NT2/D1 (cell line): ENCODE measurements around the gene LAMTOR2.
"Not testable (repeated sequence)": the region's sequence is repeated elsewhere in the genome, so short reads cannot be mapped to it uniquely, and the experiment has no call there.

ENCODE experiments used
- DNase-seq: peaks from one replicate; pipeline ENCODE4 v3.0.0-alpha.2; 2011; ENCODE audit warnings: low read depth, low spot score
- H3K27me3 ChIP-seq: 2 replicates; pipeline ENCODE4 v1.6.0; 2011; ENCODE audit warnings: mild to moderate bottlenecking; ENCODE audit not compliant: insufficient read length, insufficient read depth
- H3K36me3 ChIP-seq: 2 replicates; pipeline ENCODE4 v1.6.1; 2011; ENCODE audit warnings: mild to moderate bottlenecking, low read length, mixed read lengths; ENCODE audit not compliant: insufficient read depth, insufficient read length
- H3K4me1 ChIP-seq: 2 replicates; pipeline ENCODE4 v1.5.1; 2011; ENCODE audit not compliant: insufficient read depth, insufficient read length
- H3K4me3 ChIP-seq: 2 replicates; pipeline ENCODE4 v1.5.1; 2011; ENCODE audit warnings: low read depth; ENCODE audit not compliant: insufficient read length
- H3K9ac ChIP-seq: 2 replicates; pipeline ENCODE4 v1.6.0; 2011; ENCODE audit warnings: low read depth; ENCODE audit not compliant: insufficient read length
- H3K9me3 ChIP-seq: 2 replicates; pipeline ENCODE4 v1.5.1; 2011; ENCODE audit warnings: mild to moderate bottlenecking, low read length; ENCODE audit not compliant: insufficient read depth
- SUZ12 ChIP-seq: IDR thresholded peaks from 2 replicates; pipeline ENCODE4 v1.6.1; 2011; ENCODE audit not compliant: insufficient read length, insufficient read depth; ENCODE audit errors: extremely low read depth
- YY1 ChIP-seq: IDR thresholded peaks from 2 replicates; pipeline ENCODE4 v1.6.1; 2011; ENCODE audit not compliant: insufficient read length, insufficient read depth
- ZNF274 ChIP-seq: IDR thresholded peaks from 2 replicates; pipeline ENCODE4 v1.6.1; 2011; ENCODE audit warnings: mild to moderate bottlenecking, low read depth, low read length

Gene LAMTOR2

DNA sequence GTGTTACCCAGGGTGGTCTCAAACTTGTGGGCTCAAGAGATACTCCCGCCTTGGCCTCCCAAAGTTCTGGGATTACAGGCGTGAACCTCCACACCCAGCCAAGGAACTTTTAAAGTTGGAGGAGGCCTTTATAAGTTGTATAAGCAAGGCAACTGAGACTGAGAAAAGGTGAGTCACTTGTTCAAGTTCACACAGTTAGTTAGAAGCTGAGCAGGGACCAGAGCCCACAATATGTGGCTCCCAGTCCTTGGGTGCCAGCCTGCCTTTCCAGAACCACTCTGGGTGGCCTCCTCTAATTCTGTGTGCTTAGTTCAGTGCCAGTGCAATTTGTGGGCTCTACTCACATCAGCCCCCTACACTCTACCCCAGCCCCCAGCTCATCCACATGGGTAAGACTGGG lies 10.0 kb downstream of the LAMTOR2 start:
- H3K4me3 ChIP-seq = no peak overlapping the region
- no peaks in the 10 kb centered on the region for H3K9me3 ChIP-seq
- no peak overlapping the region for H3K9ac ChIP-seq

DNA sequence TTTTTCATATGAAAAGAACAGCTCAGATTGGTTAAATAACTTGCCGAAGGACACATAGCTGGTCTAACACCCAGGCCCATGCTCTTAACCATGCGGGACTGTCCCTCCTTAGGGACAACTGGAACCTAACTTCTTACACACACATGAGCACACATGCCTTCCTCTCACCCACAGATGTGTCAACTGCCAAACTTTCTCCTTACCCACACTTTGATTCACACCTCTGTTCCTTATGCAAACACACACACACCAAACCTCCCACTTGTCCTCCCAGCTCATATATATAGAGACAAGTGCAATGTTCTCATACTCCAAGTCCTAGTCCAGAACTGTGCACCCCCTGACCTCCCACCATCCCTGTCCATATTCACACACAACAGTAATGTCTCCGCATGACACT lies 10.6 kb downstream of the LAMTOR2 start:
- no peak for DNase-seq
- no peaks in the 10 kb centered on the region for H3K36me3 ChIP-seq
- no peak for TF ChIP-seq SUZ12
- TF ChIP-seq YY1 = no peak
- TF ChIP-seq ZNF274 = no peak
- no peaks in the 10 kb centered on the region for H3K27me3 ChIP-seq
- peaks cover 31% of the 10 kb centered on the region for H3K4me1 ChIP-seq
- no peaks in the 10 kb centered on the region for H3K9me3 ChIP-seq
- no peak overlapping the region for H3K4me3 ChIP-seq
- H3K9ac ChIP-seq = no peak overlapping the region

More for the DNA sequence above, 10.0 kb downstream of the LAMTOR2 start:
- Histone ChIP-seq H3K36me3 (no peaks in the 10 kb centered on the region), H3K4me1 (peaks cover 25% of the 10 kb centered on the region), H3K27me3 (no peaks in the 10 kb centered on the region)
- no peak for DNase-seq
- TF ChIP-seq ZNF274 = no peak

- no peaks in the 10 kb centered on the region for H3K27me3 ChIP-seq
- peaks cover 34% of the 10 kb centered on the region for H3K4me1 ChIP-seq
- no peak overlapping the region for H3K9ac ChIP-seq
- no peaks in the 10 kb centered on the region for H3K36me3 ChIP-seq
- TF ChIP-seq YY1 = no peak
- TF ChIP-seq SUZ12 = no peak
- no peak for TF ChIP-seq ZNF274
- no peaks in the 10 kb centered on the region for H3K9me3 ChIP-seq
- DNase-seq = no peak
- no peak overlapping the region for H3K4me3 ChIP-seq
Observed at GRCh38 chr1:156065871-156066270, 11.3 kb downstream of the LAMTOR2 start.

GRCh38 chr1:156067262-156067661 lies 12.7 kb downstream of the LAMTOR2 start:
- no peak for DNase-seq
- H3K27me3 ChIP-seq = no peaks in the 10 kb centered on the region
- no peaks in the 10 kb centered on the region for H3K9me3 ChIP-seq
- H3K9ac ChIP-seq = no peak overlapping the region
- no peaks in the 10 kb centered on the region for H3K36me3 ChIP-seq
- peaks cover 28% of the 10 kb centered on the region for H3K4me1 ChIP-seq
- H3K4me3 ChIP-seq = no peak overlapping the region
- TF ChIP-seq SUZ12 (no peak), ZNF274 (no peak), YY1 (no peak)

GRCh38 chr1:156069490-156070455 lies 15.2 kb downstream of the LAMTOR2 start:
- H3K27me3 ChIP-seq = no peaks in the 10 kb centered on the region
- no peak overlapping the region for H3K4me3 ChIP-seq
- H3K9me3 ChIP-seq = no peaks in the 10 kb centered on the region
- H3K4me1 ChIP-seq = peaks cover 35% of the 10 kb centered on the region
- TF ChIP-seq YY1 (no peak), SUZ12 (no peak), ZNF274 (no peak)
- H3K36me3 ChIP-seq = peaks cover 13% of the 10 kb centered on the region
- DNase-seq = no peak
- H3K9ac ChIP-seq = peak overlapping the region; percentile 1

DNA sequence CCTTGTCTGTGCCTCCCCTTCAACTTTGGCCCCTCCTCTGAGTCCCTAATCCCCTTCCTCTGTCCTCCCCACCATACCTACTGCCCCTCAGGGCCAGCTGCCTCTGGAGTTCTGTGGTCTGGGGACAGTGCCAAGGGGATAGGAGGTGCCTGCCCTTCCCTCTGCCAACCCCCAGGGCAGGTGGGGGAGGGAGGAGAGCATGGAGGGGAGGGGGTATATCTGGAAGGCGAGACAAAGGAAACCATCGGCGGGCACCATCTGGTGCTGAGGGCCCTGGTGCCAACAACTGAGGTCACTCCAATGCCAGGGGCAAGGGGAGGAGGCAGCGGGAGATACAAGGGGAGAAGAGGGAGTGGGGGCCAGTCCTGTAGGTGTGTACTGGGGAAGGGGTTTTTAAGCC lies 16.0 kb downstream of the LAMTOR2 start:
- H3K27me3 ChIP-seq = no peaks in the 10 kb centered on the region
- TF ChIP-seq ZNF274 (no peak), YY1 (no peak), SUZ12 (no peak)
- H3K9ac ChIP-seq = no peak overlapping the region
- peaks cover 37% of the 10 kb centered on the region for H3K4me1 ChIP-seq
- peaks cover 21% of the 10 kb centered on the region for H3K36me3 ChIP-seq
- DNase-seq = no peak
- H3K4me3 ChIP-seq = no peak overlapping the region
- no peaks in the 10 kb centered on the region for H3K9me3 ChIP-seq

- H3K27me3 ChIP-seq, H3K9ac ChIP-seq, DNase-seq, H3K9me3 ChIP-seq, H3K4me3 ChIP-seq: not testable (repeated sequence)
- peaks cover 39% of the 10 kb centered on the region for H3K4me1 ChIP-seq
- peaks cover 29% of the 10 kb centered on the region for H3K36me3 ChIP-seq
Observed at GRCh38 chr1:156071332-156071816, 16.8 kb downstream of the LAMTOR2 start.
